ENCODE results near the gene TBL2.

DNA sequence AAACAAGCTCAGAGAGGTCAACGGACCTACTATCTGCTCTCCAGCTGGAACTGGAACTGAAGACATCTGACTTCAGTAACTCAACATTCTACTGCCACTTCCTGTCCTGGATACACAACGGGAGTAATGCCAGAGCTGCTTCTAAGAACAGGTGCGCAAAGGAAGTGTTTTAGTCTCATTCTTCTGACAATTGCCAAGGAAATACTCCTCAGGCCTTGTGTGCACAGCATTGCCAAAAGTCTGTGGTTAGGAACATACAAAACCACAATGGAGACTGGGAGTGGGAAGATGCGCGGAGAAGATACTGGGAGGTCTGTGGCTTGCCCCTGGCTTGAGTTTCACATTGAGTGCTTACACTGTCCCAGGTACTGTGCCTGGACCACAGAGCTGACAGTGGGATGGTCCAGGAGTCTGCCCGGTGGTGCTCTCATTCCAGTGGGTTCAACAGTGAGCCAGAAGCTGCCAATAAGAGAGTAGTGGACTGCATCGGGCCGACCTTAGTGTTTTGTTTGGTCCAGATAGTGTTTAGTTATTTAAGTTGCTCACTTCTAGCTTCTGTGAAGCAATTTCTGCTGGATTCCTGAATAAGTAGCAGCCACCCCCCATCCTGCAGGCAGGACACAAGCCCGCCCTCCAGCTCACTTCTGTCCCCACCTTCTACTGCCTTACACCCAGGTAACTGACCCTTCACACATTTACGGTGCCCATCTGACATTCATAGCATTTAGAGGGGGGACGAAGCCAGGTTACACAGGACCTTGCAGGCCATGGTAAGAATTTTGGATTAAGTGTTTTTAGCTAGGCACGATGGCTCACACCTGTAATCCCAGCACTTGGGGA lies 10.3 kb downstream of the TBL2 start:
- TF ChIP-seq, protein P1, sequence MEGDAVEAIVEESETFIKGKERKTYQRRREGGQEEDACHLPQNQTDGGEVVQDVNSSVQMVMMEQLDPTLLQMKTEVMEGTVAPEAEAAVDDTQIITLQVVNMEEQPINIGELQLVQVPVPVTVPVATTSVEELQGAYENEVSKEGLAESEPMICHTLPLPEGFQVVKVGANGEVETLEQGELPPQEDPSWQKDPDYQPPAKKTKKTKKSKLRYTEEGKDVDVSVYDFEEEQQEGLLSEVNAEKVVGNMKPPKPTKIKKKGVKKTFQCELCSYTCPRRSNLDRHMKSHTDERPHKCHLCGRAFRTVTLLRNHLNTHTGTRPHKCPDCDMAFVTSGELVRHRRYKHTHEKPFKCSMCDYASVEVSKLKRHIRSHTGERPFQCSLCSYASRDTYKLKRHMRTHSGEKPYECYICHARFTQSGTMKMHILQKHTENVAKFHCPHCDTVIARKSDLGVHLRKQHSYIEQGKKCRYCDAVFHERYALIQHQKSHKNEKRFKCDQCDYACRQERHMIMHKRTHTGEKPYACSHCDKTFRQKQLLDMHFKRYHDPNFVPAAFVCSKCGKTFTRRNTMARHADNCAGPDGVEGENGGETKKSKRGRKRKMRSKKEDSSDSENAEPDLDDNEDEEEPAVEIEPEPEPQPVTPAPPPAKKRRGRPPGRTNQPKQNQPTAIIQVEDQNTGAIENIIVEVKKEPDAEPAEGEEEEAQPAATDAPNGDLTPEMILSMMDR (IDR thresholded peaks at IDR 0.05; ENCODE audit: poor library complexity, severe bottlenecking): no peak
- TF ChIP-seq POLR2AphosphoS5 (IDR thresholded peaks at IDR 0.05) (no peak), RAD21 (conservative IDR thresholded peaks at IDR 0.05) (no peak), EZH2 (IDR thresholded peaks at IDR 0.05; ENCODE audit: borderline replicate concordance, insufficient read depth, low read length, poor library complexity, severe bottlenecking) (no peak), EP300 (conservative IDR thresholded peaks at IDR 0.05; ENCODE audit: poor library complexity, severe bottlenecking) (no peak), MXI1 (conservative IDR thresholded peaks at IDR 0.05; ENCODE audit: poor library complexity, severe bottlenecking) (no peak), SMC3 (conservative IDR thresholded peaks at IDR 0.05; ENCODE audit: poor library complexity) (no peak), TAF1 (IDR thresholded peaks at IDR 0.05; ENCODE audit: low read depth) (no peak)

Measured in neural cell (in vitro differentiated cells).